Stimulated activated CD8-positive, alpha-beta memory T cell treated with anti-CD3 and anti-CD28 coated beads, Interleukin-7, amount 100 ng/mL, for 48 hours (primary cell): Measurements from ENCODE around the gene OCEL1.
"Not testable (repeated sequence)": the region's sequence is repeated elsewhere in the genome, so short reads cannot be mapped to it uniquely, and the experiment has no call there.

ENCODE experiments used
- DNase-seq, 2 donors: peaks; one replicate each; pipeline ENCODE4 v3.0.0-alpha.2; 2020; ENCODE audit warnings: low read depth in 1 of 2; ENCODE audit errors: extremely low read depth in 1 of 2

The OCEL1 gene

GRCh38 chr19:17226002-17226933 lies at the start of gene OCEL1:
OCEL1 (plus strand) TSS chr19:17226226; CDS start chr19:17226248, 22 bp downstream.
- peak; percentile 88 to 96 for DNase-seq

- DNase-seq, result no peak
Observed at GRCh38 chr19:17178291-17178690, 47.7 kb upstream of the OCEL1 start.

- no peak for DNase-seq
Observed at GRCh38 chr19:17180997-17181702, 44.9 kb upstream of the OCEL1 start.

- DNase-seq, result no peak
Observed at GRCh38 chr19:17183271-17183761, 42.7 kb upstream of the OCEL1 start.

GRCh38 chr19:17183858-17184321 lies 42.1 kb upstream of the OCEL1 start:
- DNase-seq, result no peak

- peak; percentile 19 to 30 for DNase-seq
Observed at GRCh38 chr19:17184371-17184841, 41.6 kb upstream of the OCEL1 start.

- DNase-seq, result no peak
Observed at GRCh38 chr19:17185590-17185989, 40.4 kb upstream of the OCEL1 start.

- not testable (repeated sequence) for DNase-seq
Observed at GRCh38 chr19:17191736-17192135, 34.3 kb upstream of the OCEL1 start.

GRCh38 chr19:17192751-17193150 lies 33.3 kb upstream of the OCEL1 start:
- DNase-seq, result no peak

GRCh38 chr19:17194608-17195007 lies 31.4 kb upstream of the OCEL1 start:
- no peak for DNase-seq

GRCh38 chr19:17195106-17195505 lies 30.9 kb upstream of the OCEL1 start:
- no peak for DNase-seq

GRCh38 chr19:17196610-17197009 lies 29.4 kb upstream of the OCEL1 start:
- DNase-seq, result no peak

GRCh38 chr19:17197666-17198065 lies 28.4 kb upstream of the OCEL1 start:
- no peak for DNase-seq

GRCh38 chr19:17200408-17201079 lies 25.5 kb upstream of the OCEL1 start:
- no peak for DNase-seq

GRCh38 chr19:17202249-17202648 lies 23.8 kb upstream of the OCEL1 start:
- DNase-seq, result no peak

- no peak for DNase-seq
Observed at GRCh38 chr19:17202713-17203112, 23.3 kb upstream of the OCEL1 start.

- no peak for DNase-seq
Observed at GRCh38 chr19:17205237-17206140, 20.5 kb upstream of the OCEL1 start.

- DNase-seq, result no peak
Observed at GRCh38 chr19:17206736-17207581, 19.1 kb upstream of the OCEL1 start.
